Mammary epithelial cell (primary cell): Measurements from ENCODE around the gene CSNK1G1.
"Not testable (repeated sequence)": the region's sequence is repeated elsewhere in the genome, so short reads cannot be mapped to it uniquely, and the experiment has no call there.

Source experiments
- CTCF ChIP-seq, 2 donors: IDR thresholded peaks in 1 of 2; conservative IDR thresholded peaks in 1 of 2; 2 replicates each; pipeline ENCODE4 v1.5.1; 2011 to 2012; ENCODE audit warnings: inconsistent platforms in 2 of 2, low read length in 2 of 2, mild to moderate bottlenecking in 2 of 2, control low read depth in 1 of 2, low read depth in 1 of 2; ENCODE audit not compliant: insufficient read depth in 1 of 2; ENCODE audit errors: extremely low read depth in 1 of 2
- EZH2 ChIP-seq: IDR thresholded peaks from 2 replicates; pipeline ENCODE4 v1.6.1; 2012; ENCODE audit warnings: low read length, inconsistent platforms, borderline replicate concordance

- TF ChIP-seq CTCF (conservative IDR thresholded peaks at IDR 0.05 in 1 of 2, IDR thresholded peaks at IDR 0.05 in 1 of 2; ENCODE audit: extremely low read depth in 1 of 2, insufficient read depth in 1 of 2, low read depth in 1 of 2, low read length in 2 of 2); EZH2: not testable (repeated sequence)
Measured at GRCh38 chr15:64346242-64346641, 9.7 kb downstream of the CSNK1G1 start.
